GM21529 (cell line): Measurements from ENCODE around the gene STK24.

ENCODE experiments used
- ATAC-seq: cut with Tn5 transposase; IDR thresholded peaks from one replicate; pipeline ENCODE4 v1.9.1; 2021; ENCODE audit not compliant: unreplicated experiment

The STK24 gene

GRCh38 chr13:98493042-98493712, 83.7 kb downstream of the STK24 start:
- no peak for ATAC-seq

DNA sequence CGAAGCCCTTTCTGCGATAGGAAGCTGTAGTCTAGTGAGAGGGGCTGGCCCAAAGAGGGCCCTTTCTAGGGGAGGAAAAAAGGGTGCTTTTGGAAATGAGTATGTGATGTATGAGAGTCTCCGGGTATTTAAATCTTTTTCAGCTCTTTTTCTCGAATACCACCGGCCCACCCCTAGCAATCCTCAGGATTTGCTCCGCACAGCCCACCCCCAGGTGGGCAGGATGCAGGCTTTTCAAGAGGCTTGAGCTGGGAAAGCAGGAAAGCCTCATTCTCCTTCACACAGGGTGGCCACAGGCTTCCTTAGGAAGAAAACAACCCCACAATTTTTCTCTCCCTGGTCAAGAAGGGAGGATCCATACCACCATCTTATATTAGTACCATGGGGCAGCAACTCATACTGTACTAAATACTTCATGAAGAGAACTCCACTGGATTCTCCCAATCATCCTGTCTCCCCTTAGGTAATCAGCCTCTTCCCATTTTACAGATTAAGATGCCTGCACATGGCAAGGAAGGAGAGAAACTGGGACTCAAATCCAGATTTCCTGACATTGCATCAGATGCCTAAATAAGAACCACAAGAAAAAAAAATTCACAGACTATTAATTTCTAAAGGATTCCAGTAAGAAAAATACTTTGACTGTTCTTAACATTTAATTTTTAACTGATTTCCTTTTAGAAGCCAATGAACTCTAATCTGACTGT, 84.4 kb downstream of the STK24 start:
- ATAC-seq = no peak

DNA sequence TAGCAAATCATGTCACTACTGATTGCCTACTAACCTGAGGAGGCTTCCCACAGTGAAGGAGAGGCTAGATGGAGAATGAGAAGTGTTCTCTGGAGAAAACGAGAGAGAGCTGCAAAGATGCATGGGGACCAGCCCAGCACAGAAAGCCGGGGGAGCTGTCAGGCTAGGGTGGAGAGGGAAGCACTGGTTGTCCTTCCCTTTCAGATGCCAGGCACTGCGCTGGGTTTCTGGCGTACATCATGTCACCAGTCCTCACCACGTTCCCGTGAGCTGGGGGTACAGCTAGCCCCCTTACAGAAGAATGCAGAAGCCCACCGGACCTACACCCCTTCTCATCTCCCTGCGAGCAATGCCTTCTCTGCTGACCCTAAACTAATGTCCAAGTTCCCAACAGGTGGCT, 86.0 kb downstream of the STK24 start:
- no peak for ATAC-seq

- ATAC-seq = no peak
These were observed 86.6 kb downstream of the STK24 start for GRCh38 chr13:98490195-98490836.

GRCh38 chr13:98489446-98490194, 87.3 kb downstream of the STK24 start:
- no peak for ATAC-seq

DNA sequence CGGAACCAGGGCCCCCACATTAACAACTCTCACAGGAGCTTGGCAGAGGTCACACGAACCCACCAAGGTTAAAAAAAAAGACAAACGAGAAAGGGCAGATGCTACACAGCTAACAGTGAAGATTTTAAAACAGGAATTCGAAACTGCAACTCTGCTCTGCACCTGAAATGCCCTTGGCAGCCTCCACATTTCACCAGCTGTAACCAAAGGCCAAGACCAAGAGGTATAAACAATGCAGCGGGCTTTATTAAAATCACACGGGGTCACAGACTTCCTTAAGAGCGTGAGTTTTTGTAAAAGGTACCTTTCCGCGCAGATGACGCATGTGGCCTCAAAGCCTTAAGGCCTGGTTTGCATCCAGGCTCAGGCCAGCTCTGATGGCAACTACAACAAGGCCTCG, 88.2 kb downstream of the STK24 start:
- peak; percentile 81 for ATAC-seq

GRCh38 chr13:98487522-98487921, 89.4 kb downstream of the STK24 start:
- no peak for ATAC-seq

DNA sequence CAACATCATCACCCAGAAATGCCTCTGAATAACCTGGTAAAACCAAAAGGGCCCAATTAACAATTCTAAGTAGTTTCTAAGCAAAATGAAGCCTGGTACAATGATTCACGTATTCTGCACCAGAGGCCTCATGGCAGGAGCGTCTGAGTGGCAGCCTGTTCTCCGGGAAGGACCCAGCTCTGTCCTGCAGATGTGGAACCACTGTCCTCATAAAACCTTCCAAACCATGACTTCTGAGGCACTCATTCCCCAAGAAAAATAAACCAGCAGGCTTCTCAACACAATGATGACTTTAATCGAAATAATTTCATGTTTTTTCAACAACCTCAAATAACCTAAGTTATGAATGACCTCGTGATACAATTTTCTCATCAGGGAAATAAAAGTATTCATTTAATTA, 89.9 kb downstream of the STK24 start:
- no peak for ATAC-seq

GRCh38 chr13:98486412-98486811, 90.5 kb downstream of the STK24 start:
- ATAC-seq = no peak

DNA sequence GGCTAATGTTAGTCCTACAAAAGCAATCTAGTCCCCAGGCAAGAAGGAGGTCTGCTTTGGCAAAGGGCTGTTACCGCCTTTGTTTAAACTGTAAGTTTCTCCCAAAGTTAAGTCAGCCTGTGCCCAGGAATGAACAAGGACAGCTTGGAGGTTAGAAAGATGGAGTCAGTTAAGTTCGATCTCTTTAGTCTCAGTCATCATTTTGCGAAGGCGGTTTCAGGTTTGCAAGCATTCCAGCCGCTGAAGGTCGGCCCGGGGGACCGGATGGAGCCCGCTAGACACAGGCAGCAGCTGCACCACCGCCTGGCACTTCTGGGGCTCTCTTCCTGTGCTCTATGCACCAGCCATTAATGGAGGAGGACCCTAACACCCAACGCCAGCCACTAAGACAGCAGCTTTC, 91.3 kb downstream of the STK24 start:
- no peak for ATAC-seq

- peak; percentile 35 for ATAC-seq
These were observed 92.4 kb downstream of the STK24 start for GRCh38 chr13:98484289-98485219.

GRCh38 chr13:98483601-98484288, 93.2 kb downstream of the STK24 start:
- ATAC-seq = no peak

GRCh38 chr13:98482476-98483444, 94.1 kb downstream of the STK24 start:
- no peak for ATAC-seq

- ATAC-seq = peak; percentile 18
These were observed 95.7 kb downstream of the STK24 start for GRCh38 chr13:98480915-98481877.

- no peak for ATAC-seq
These were observed 97.4 kb downstream of the STK24 start for GRCh38 chr13:98479496-98480003.

DNA sequence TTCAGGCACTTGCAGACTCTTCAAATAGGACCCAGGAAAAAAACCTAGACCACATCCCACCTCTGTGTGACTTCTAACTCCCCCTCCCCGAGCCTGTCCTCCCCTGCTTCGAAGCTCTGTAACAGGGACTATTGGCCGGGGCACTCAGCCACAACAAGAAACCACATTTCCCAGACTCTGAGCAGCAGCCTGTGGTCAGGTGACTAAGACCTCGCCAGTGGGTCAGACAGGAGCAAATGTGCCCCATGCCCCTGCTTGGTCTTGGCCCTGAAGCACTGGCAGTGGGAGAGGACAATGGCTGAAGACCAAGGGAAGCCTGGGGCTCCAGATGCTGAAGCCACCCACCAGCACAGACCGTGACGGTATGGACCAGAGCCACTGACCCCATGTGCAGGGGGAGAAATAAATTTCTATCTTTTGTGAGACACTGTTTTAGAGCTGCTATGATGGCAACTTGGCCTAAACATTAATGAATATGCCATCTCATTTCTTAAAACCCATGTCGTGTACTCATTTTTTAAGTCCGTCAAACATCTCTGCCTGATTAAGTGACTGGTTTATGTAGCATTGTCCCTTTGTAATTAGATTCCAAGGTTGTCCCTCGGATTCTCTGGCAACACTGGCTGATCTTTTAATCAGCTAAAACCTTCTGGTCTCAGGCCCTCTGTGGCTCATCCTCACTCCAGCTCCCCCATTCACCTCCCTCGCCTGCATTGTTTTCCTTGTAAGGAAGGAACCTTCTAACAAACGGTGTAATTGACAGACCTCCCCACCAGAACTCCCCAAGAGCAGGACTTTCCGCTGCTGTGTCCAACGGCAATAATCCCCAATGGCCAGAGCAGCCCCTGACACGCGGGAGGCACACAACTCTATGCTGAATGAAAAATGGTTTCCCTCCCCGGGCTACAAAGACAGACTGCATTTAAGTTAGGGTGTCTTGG, 98.4 kb downstream of the STK24 start:
- peak; percentile 33 for ATAC-seq
